DOHH2 (cell line): ENCODE data around the gene PKD2.

Experiments
- EZH2phosphoT487 ChIP-seq: fragments of 200-600 bp; sonication (generic); IDR thresholded peaks from 2 replicates; pipeline ENCODE4 v1.6.1; 2017; ENCODE audit warnings: borderline replicate concordance, mild to moderate bottlenecking, antibody characterized with exemption, low read length, moderate library complexity, mixed read lengths
- TF ChIP-seq, protein P1 (sequence below): fragments of 200-600 bp; sonication (generic); IDR thresholded peaks from one replicate; pipeline ENCODE4 v1.5.1; 2014; ENCODE audit warnings: antibody characterized with exemption, mild to moderate bottlenecking, low read depth, low read length; ENCODE audit not compliant: poor library complexity, severe bottlenecking

DNA sequence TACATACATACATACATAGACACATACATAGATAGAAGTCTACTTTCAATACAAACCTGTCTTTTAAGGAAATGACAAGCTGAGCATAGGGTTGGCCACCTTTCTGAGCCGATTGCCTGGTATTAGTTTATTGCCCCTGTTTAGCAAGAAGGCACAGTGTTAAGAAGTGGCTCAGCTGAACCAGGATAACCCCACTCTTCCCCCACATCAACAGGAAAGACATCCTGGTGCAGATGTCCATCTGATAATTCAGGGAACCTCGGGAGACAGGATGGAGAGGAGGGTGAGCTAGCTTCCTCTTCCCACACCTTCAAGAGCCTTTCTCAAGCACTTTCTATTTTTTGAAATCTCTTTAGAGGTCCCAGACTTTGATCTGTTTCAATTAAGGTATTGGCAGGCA, 52.3 kb downstream of the PKD2 start:
- TF ChIP-seq, protein P1, sequence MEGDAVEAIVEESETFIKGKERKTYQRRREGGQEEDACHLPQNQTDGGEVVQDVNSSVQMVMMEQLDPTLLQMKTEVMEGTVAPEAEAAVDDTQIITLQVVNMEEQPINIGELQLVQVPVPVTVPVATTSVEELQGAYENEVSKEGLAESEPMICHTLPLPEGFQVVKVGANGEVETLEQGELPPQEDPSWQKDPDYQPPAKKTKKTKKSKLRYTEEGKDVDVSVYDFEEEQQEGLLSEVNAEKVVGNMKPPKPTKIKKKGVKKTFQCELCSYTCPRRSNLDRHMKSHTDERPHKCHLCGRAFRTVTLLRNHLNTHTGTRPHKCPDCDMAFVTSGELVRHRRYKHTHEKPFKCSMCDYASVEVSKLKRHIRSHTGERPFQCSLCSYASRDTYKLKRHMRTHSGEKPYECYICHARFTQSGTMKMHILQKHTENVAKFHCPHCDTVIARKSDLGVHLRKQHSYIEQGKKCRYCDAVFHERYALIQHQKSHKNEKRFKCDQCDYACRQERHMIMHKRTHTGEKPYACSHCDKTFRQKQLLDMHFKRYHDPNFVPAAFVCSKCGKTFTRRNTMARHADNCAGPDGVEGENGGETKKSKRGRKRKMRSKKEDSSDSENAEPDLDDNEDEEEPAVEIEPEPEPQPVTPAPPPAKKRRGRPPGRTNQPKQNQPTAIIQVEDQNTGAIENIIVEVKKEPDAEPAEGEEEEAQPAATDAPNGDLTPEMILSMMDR: no peak
- TF ChIP-seq EZH2phosphoT487: no peak
